NCI-H2171 (cell line): ENCODE results near the gene TAF7L.

Source experiments
- DNase-seq: peaks from one replicate; lab custom pipeline; 2025; lab: John Stamatoyannopoulos, UW

The TAF7L gene

GRCh38 chrX:101220662-101221260 lies 70.4 kb downstream of the TAF7L start:
- no peak for DNase-seq

- DNase-seq = no peak
Observed at GRCh38 chrX:101219864-101220346, 71.2 kb downstream of the TAF7L start.

- DNase-seq = no peak
Observed at GRCh38 chrX:101219116-101219863, 71.8 kb downstream of the TAF7L start, which contains the start of gene DRP2. Gene DRP2, plus strand, starts transcription at chrX:101219786. Its CDS starts 11,862 bp downstream, at chrX:101231648.
